H9 (cell line): ENCODE data around the gene KRT85. TPM values are rescaled to one million over a fixed set of nuclear protein-coding genes. Genes with fewer than 3 reads are reported as not detected.

ENCODE experiments used
- DNase-seq: peaks from one replicate; pipeline ENCODE4 v3.0.0-alpha.2; 2017
- H2AFZ ChIP-seq: one replicate; pipeline ENCODE4 v1.6.1; 2013; ENCODE audit warnings: mild to moderate bottlenecking, low read length, control low read depth, moderate library complexity
- H2AK5ac ChIP-seq: 2 replicates; pipeline ENCODE4 v1.6.1; 2013; ENCODE audit warnings: low read length, control low read depth, mixed read lengths; ENCODE audit not compliant: insufficient read length
- H2BK120ac ChIP-seq: one replicate; pipeline ENCODE4 v1.6.1; 2013; ENCODE audit warnings: low read depth, mild to moderate bottlenecking, low read length, control low read depth, inconsistent platforms; ENCODE audit not compliant: poor library complexity, severe bottlenecking
- H2BK12ac ChIP-seq: 2 replicates; pipeline ENCODE4 v1.6.1; 2013; ENCODE audit warnings: low read length, control low read depth, mixed read lengths, low read depth; ENCODE audit not compliant: insufficient read length
- H2BK15ac ChIP-seq: 2 replicates; pipeline ENCODE4 v1.6.1; 2013; ENCODE audit warnings: low read depth, low read length, control low read depth
- H2BK20ac ChIP-seq: one replicate; pipeline ENCODE4 v1.6.1; 2013; ENCODE audit warnings: low read depth, mild to moderate bottlenecking, low read length, control low read depth, inconsistent platforms; ENCODE audit not compliant: poor library complexity, severe bottlenecking
- H2BK5ac ChIP-seq: 2 replicates; pipeline ENCODE4 v1.6.1; 2013; ENCODE audit warnings: low read length, control low read depth, mixed read lengths; ENCODE audit not compliant: insufficient read length
- H3K14ac ChIP-seq: 2 replicates; pipeline ENCODE4 v1.6.1; 2013; ENCODE audit warnings: low read length, control low read depth; ENCODE audit not compliant: insufficient read depth
- H3K18ac ChIP-seq: 2 replicates; pipeline ENCODE4 v1.6.1; 2013; ENCODE audit warnings: low read depth, mild to moderate bottlenecking, mixed read lengths, low read length, control low read depth; ENCODE audit not compliant: insufficient read length
- H3K23ac ChIP-seq: 2 replicates; pipeline ENCODE4 v1.6.1; 2013; ENCODE audit warnings: low read length, control low read depth, mixed read lengths, low read depth; ENCODE audit not compliant: insufficient read length
- H3K23me2 ChIP-seq: 2 replicates; pipeline ENCODE4 v1.6.1; 2013; ENCODE audit warnings: low read depth, mild to moderate bottlenecking, mixed read lengths, low read length, control low read depth; ENCODE audit not compliant: insufficient read length, poor library complexity, severe bottlenecking
- H3K27ac ChIP-seq: 2 replicates; pipeline ENCODE4 v1.5.1; 2013; ENCODE audit warnings: low read length, control low read depth, mixed read lengths, low read depth; ENCODE audit not compliant: insufficient read length
- H3K27me3 ChIP-seq: 2 replicates; pipeline ENCODE4 v1.6.1; 2013; ENCODE audit warnings: low read length, control low read depth, inconsistent platforms; ENCODE audit not compliant: insufficient read depth
- H3K4ac ChIP-seq: 2 replicates; pipeline ENCODE4 v1.6.1; 2013; ENCODE audit warnings: low read depth, mild to moderate bottlenecking, control low read depth, inconsistent platforms, low read length, moderate library complexity
- H3K4me1 ChIP-seq: 2 replicates; pipeline ENCODE4 v1.6.1; 2013; ENCODE audit warnings: low read length, control low read depth, inconsistent platforms; ENCODE audit not compliant: insufficient read depth
- H3K4me2 ChIP-seq: 2 replicates; pipeline ENCODE4 v1.6.1; 2013; ENCODE audit warnings: low read length, control low read depth, mixed read lengths; ENCODE audit not compliant: insufficient read length, insufficient read depth
- H3K56ac ChIP-seq: 2 replicates; pipeline ENCODE4 v1.6.1; 2013; ENCODE audit warnings: low read depth, mild to moderate bottlenecking, mixed read lengths, low read length, control low read depth; ENCODE audit not compliant: insufficient read length
- H3K79me1 ChIP-seq: 2 replicates; pipeline ENCODE4 v1.6.1; 2013; ENCODE audit warnings: low read depth, mild to moderate bottlenecking, moderate library complexity, low read length, control low read depth, inconsistent platforms; ENCODE audit not compliant: insufficient read depth, poor library complexity, severe bottlenecking
- H3K79me2 ChIP-seq: 2 replicates; pipeline ENCODE4 v1.6.1; 2013; ENCODE audit warnings: low read length, control low read depth, inconsistent platforms; ENCODE audit not compliant: insufficient read depth
- H3K9ac ChIP-seq: 2 replicates; pipeline ENCODE4 v1.6.1; 2013; ENCODE audit warnings: low read length, control low read depth, mixed read lengths; ENCODE audit not compliant: insufficient read length; ENCODE audit errors: extremely low read depth
- H3K9me3 ChIP-seq: one replicate; pipeline ENCODE4 v1.6.1; 2013; ENCODE audit warnings: low read depth, low read length, inconsistent platforms; ENCODE audit not compliant: control insufficient read depth
- H3T11ph ChIP-seq: one replicate; pipeline ENCODE4 v1.6.1; 2013; ENCODE audit warnings: mild to moderate bottlenecking, low read length, control low read depth, inconsistent platforms
- H4K20me1 ChIP-seq: one replicate; pipeline ENCODE4 v1.6.1; 2013; ENCODE audit not compliant: control insufficient read depth, insufficient read length, insufficient read depth
- H4K5ac ChIP-seq: 2 replicates; pipeline ENCODE4 v1.6.1; 2013; ENCODE audit warnings: low read depth, mild to moderate bottlenecking, mixed read lengths, low read length, control low read depth; ENCODE audit not compliant: insufficient read length
- H4K8ac ChIP-seq: replicated peaks from 2 replicates; pipeline ENCODE4 v1.6.1; 2013; ENCODE audit warnings: low read length, control low read depth, mixed read lengths, low read depth; ENCODE audit not compliant: insufficient read length
- H4K91ac ChIP-seq: 2 replicates; pipeline ENCODE4 v1.6.1; 2013; ENCODE audit warnings: low read depth, mild to moderate bottlenecking, moderate library complexity, mixed read lengths, low read length, control low read depth; ENCODE audit not compliant: insufficient read length
- H3K27ac Mint-ChIP-seq, 3 experiments: 2 replicates in 2 of 3; 3 replicates in 1 of 3; pipeline ENCODE4 v1.8.0; 2020 to 2021; ENCODE audit warnings: mixed read lengths in 3 of 3, mild to moderate bottlenecking in 1 of 3, moderate library complexity in 1 of 3
- H3K27me3 Mint-ChIP-seq: 2 replicates; pipeline ENCODE4 v1.8.0; 2021; ENCODE audit warnings: low read depth, mild to moderate bottlenecking, moderate library complexity, mixed read lengths
- H3K36me3 Mint-ChIP-seq, 3 experiments: 2 replicates in 2 of 3; 3 replicates in 1 of 3; pipeline ENCODE4 v1.8.0; 2020 to 2021; ENCODE audit warnings: low read depth in 3 of 3, mixed read lengths in 3 of 3; ENCODE audit not compliant: insufficient read depth in 1 of 3
- H3K4me1 Mint-ChIP-seq, 2 experiments: 2 replicates each; pipeline ENCODE4 v1.8.0; 2020; ENCODE audit warnings: mixed read lengths in 2 of 2
- H3K4me3 Mint-ChIP-seq, 2 experiments: 2 replicates in 1 of 2; 3 replicates in 1 of 2; pipeline ENCODE4 v1.8.0; 2020 to 2021; ENCODE audit warnings: mild to moderate bottlenecking in 2 of 2, mixed read lengths in 2 of 2, moderate library complexity in 1 of 2
- H3K9me3 Mint-ChIP-seq, 2 experiments: 2 replicates in 1 of 2; 3 replicates in 1 of 2; pipeline ENCODE4 v1.8.0; 2020; ENCODE audit warnings: mild to moderate bottlenecking in 2 of 2, mixed read lengths in 2 of 2, moderate library complexity in 1 of 2
- CTCF ChIP-seq: fragments of 200-600 bp; sonication (generic); conservative IDR thresholded peaks from 3 replicates; pipeline ENCODE4 v1.8.0; 2021; ENCODE audit warnings: antibody characterized with exemption, mild to moderate bottlenecking
- WGBS: extraction: QIAGEN DNeasy Blood & Tissue Kit; methylation state at CpG from one replicate; pipeline ENCODE4 v1.1.7; 2013; ENCODE audit warnings: missing lambda C conversion rate, low lambda C conversion rate, mixed read lengths; ENCODE audit not compliant: insufficient read length; ENCODE audit errors: extremely low coverage; 5-methylcytosine and 5-hydroxymethylcytosine counted together
- total RNA-seq: library from RNA; stranded (reverse); gene quantifications from 2 replicates; pipeline ENCODE4 v1.2.1, GENCODE V29; 2021

The KRT85 gene
- total RNA-seq, 1 experiment from 2014 or later = not detected

- H3K27ac ChIP-seq = no peak overlapping the region
- no peak for DNase-seq
- H3K56ac ChIP-seq = no peak overlapping the region
- no CpG with 5 or more reads among the region's 9 CpGs for WGBS
- no peak overlapping the region for H2AK5ac ChIP-seq
- no peak overlapping the region for H3K14ac ChIP-seq
- H3K9ac ChIP-seq = no peak overlapping the region
- no peaks in the 10 kb centered on the region for H3K4me1 Mint-ChIP-seq
- H2BK12ac ChIP-seq = no peak overlapping the region
- TF ChIP-seq CTCF = no peak
- no peaks in the 10 kb centered on the region for H3K79me1 ChIP-seq
- H2BK120ac ChIP-seq = no peak overlapping the region
- H3T11ph ChIP-seq = no peak overlapping the region
- H3K4me3 Mint-ChIP-seq = no peak overlapping the region
- H3K23me2 ChIP-seq = no peaks in the 10 kb centered on the region
- H3K9me3 Mint-ChIP-seq = peaks cover 5 to 7% of the 10 kb centered on the region in 2 experiments; a peak in 2 of 5 replicates
- no peak overlapping the region for H3K4me2 ChIP-seq
- no peak overlapping the region for H4K8ac ChIP-seq
- no peak overlapping the region for H3K4ac ChIP-seq
- no peak overlapping the region for H2BK20ac ChIP-seq
- H2BK5ac ChIP-seq = no peak overlapping the region
- no peaks in the 10 kb centered on the region for H3K4me1 ChIP-seq
- H2AFZ ChIP-seq = no peak overlapping the region
- no peak overlapping the region for H4K5ac ChIP-seq
- no peak overlapping the region for H2BK15ac ChIP-seq
- H4K20me1 ChIP-seq = no peaks in the 10 kb centered on the region
- no peaks in the 10 kb centered on the region for H3K79me2 ChIP-seq
- no peak overlapping the region for H3K23ac ChIP-seq
- no peaks in the 10 kb centered on the region for H3K36me3 Mint-ChIP-seq
- no peaks in the 10 kb centered on the region for H3K9me3 ChIP-seq
- no peak overlapping the region for H4K91ac ChIP-seq
- no peak overlapping the region for H3K27ac Mint-ChIP-seq
- H3K27me3 ChIP-seq = no peaks in the 10 kb centered on the region
- no peak overlapping the region for H3K18ac ChIP-seq
- peaks cover 6% of the 10 kb centered on the region for H3K27me3 Mint-ChIP-seq
Measured at GRCh38 chr12:52347016-52347415, 20.3 kb downstream of the KRT85 start.
